ENCODE results near the gene RNF130.

The RNF130 gene

GRCh38 chr5:180071531-180072255, at the start of gene RNF130:
Gene RNF130, minus strand, starts transcription at chr5:180071759. Its CDS starts 57 bp downstream, at chr5:180071702.
- DNase-seq = peak; percentile 73

- DNase-seq = no peak
Observed at GRCh38 chr5:180120237-180121101, 48.9 kb upstream of the RNF130 start.

DNA sequence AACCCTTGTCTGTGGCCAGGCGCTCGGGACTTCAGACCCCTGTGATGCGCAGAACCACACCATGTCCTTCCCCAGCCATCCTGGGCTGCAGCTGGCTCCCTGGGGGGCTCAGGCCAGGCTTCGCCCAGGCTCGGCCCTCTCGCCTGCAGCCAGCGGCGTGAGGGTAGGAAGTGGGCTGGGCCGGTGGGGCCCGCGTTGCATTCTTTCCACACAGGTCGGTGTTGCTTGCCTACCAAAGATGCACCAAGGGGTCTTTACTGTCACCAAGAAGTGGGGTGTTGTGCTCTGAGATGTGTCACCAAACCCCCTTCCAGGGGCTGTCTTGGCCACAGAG, 48.3 kb upstream of the RNF130 start:
- no peak for DNase-seq

DNA sequence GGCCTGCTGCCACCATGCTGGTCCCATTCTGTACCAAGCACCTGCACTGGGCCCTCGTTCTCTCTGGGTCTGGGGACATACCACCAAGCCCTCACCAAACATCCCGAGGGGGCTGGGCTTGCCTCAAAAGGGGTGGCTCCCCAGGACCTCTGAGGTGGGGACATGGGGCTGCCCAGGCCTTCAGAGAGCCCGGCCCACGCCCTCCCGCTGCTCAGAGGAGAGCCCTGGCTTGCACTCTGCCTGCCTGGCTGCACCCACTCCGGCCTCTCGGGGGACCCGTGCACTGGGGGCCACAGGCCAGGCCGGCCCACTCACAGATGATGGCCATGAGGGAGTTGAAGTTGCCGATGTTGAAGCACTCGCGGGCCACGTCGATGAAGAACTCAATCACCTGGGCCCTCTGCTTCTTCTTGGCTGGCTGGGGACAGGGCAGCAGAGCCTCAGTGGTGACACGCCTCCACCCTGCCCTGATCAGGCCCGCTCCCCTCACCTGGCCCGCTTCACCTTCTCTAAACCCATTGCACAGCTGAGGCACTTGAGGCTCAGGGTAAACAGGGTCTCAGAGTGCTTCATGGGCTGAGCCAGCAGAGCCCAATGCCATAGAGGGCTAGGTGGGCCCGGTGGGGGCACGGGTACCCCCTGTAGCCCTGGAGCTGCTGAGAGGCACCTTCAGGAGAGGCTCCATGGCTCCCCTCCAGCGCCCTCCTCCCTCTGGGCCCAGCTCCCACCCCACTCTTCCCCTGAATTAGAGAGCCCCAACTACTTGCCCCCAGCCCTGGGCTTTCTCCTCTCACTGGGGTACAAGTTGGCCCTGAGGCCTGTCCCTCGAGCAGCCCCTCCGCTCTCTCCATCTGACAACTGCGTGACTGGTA, 47.7 kb upstream of the RNF130 start:
- DNase-seq = no peak

DNA sequence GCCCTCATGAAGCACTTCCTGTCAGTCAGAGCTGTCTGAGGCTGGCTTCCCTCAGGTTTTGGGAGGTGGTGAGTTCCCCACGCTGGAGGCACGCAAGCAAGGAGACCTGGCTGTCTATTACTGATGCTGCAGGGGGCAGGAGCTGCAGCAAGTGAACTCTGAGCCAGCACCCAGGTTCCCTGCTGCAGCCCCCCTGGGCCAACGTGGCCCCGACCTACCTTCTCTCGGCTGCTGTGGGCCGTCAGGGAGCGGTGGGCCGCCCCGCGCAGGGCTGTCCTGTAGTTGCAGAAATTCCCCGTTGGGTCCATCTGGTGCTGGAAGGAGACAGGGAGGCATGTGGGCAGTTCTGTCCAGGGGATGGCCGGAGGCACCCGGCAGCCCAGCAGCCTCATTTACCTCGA, 46.8 kb upstream of the RNF130 start:
- no peak for DNase-seq

DNA sequence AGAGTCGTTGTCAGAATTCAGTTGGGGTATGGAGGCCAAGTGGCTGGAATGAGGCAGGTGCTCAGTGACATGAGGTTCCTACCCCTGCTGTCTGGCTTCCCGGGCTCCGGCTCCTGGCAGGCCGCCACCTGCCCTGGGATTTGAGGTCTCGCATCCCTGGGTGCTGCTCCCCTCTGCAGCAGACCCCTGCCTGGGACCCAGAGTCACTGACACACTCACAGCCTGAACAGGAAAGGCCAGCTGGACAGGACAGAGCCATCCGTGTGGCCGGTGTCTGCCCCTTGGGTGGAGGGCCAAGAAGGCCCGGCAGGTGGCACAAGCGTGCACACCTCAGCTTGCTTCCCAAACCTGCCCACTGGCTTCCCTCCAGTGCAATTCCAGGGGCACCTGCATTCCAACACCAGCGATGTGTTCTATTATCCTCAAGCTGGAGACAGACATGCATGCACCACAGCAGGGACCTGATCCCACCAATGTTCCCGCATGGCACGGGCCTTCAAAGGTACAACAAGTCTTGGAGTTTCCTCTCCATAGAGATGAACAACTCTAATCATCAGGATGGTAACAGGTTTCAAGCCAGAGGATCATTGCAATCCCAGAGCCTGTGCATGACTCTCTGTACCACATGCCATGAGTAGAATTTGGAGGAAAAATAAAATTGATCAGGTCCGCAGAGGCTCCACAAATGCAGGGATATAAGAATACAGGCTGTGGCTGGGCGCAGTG, 45.6 kb upstream of the RNF130 start:
- no peak for DNase-seq

- no peak for DNase-seq
Observed at GRCh38 chr5:180116077-180116999, 44.8 kb upstream of the RNF130 start.

DNA sequence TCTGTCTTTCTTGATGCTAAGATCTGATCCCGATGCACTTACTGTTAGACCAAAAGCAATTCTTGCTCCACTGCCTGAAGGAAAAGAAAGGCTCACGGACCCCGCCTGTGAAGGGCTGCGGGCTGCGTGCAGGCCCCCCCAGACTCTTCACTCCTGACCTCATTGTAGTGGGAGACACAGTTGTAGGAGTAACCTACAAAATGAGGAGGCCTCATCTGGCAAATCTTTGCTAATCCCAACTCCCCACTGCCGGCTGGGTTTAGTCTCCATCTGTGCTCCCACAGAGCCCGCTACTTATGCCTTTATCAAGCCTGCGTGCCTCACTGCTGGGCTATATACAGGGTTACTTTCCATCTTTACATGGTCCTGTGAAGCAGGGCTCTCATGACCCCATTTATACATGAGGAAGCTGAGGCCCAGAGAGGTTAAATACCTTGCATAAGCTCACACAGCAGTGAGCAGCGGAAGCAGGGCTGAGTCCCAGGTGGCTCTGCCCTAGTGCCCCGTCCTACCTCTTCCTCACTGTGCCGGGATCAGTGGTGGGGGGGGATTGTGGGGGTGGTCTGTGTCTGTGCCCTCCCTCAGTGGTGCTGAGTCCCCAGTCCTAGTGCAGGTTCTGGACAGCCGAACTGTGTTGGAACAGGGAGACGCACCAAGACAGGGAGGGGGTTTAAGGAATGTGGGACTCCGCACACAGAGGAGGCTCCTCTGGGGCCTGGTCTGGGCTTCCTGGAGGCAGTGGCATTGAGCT, 43.9 kb upstream of the RNF130 start:
- DNase-seq = no peak

DNA sequence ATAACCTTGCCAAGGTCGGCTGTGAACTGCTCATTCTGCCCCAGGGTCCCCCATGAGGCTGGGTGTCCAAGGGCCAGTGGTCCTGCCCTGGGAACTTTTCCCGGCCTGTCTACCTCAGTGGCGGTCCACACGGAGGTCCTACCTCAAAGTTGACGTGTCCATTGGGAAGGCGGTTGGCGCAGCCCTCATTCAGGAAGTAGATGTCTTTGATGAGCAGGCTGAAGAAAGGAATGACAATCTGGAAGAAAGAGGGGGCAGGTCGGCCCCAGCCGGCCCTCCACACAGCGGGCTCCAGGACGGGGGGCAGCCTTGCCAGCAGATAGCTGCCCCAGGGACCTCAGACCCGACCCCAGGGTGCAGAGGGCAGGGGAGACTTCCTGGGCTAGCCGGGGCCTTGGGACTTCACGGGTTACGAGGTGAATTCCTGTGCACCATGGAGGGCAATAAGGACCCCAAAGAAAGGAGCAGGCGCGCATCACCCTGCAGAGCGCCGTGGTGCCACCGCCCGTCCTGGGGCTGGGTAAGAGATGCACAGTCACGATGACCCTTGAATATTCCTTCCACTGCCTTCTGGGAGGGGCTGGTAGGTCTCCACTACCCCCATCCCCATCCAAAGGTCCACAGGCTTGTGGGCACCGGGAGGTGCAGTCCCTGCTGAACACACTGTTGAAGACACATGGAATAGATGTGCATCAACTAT, 42.9 kb upstream of the RNF130 start:
- no peak for DNase-seq

DNA sequence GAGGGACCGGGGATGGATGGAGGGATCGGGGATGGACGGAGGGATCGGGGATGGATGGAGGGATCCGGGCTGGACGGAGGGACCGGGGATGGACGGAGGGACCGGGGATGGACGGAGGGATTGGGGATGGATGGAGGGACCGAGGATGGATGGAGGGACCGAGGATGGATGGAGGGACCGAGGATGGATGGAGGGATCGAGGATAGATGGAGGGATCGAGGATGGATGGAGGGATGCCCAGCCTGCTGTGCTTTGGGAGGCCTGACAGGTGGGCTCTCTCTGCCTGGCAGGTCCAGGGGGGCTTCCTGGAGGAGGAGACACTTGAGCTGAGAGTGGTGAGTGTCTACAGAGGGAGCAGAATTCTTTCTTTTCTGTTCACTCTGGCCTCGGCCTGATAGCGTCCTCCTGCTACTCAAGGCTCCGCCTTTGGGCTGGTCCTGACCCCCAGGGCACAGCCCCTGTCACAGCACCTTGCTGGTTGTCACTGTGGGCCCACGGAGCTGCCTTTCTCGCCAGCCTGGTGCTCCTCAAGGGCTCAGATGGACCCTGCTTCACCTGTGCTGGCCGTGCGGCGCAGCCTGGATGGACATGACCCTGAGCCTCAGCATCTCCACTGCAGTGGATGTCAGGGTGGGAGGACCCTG, 42.2 kb upstream of the RNF130 start:
- no peak for DNase-seq

DNA sequence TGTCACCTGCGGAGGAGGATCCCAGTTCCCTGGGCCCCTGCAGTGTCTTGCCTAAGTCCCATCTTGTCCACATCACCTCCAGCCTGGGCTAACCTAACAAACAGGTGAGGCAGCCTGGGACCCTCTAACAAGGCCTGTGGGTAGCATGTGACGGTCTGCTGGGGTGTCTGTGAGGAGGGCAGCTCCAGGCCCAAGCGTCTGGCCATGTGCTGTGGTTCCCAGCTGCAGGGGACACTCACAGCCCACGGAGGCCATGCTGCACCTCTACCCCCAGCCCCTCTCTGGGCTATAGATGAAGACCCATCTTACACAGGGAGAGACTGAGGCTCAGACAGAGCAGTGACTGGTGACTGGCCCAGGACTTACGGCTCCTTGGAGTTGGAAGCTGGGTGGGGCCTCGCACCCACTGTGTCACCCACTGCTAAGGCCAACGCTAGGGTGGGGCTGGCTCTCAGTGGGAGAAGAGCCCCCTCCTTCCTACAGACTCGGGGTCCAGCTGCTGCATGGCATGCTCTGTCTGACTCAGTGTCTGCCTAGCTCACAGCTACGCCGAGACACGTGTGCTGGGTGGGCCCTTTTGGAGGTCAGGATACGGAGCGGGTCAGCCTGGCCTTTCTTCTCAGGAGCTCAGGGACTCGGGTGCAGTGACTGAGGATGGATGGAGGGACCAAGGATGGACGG, 40.8 kb upstream of the RNF130 start:
- no peak for DNase-seq

- no peak for DNase-seq
Observed at GRCh38 chr5:180111273-180112002, 39.9 kb upstream of the RNF130 start.

DNA sequence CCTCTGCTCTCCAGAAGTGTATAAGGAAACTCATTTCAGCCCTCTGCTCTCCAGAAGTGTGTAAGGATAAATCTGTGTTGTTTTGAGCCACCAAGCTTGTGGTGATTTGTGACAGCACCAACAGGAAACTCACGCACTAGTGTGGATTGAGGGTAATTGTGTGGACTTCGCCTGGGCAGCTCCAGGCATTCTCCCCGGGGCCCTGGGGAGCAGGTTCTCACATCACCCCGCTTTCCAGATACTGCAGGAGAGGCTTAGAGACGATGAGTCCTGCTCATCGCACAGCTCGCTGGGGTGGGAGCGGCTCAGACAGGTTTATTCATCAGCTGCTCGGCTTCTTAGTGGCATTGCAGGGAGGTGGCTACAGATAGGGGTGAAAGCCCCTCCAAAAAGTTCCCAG, 38.4 kb upstream of the RNF130 start:
- no peak for DNase-seq

DNA sequence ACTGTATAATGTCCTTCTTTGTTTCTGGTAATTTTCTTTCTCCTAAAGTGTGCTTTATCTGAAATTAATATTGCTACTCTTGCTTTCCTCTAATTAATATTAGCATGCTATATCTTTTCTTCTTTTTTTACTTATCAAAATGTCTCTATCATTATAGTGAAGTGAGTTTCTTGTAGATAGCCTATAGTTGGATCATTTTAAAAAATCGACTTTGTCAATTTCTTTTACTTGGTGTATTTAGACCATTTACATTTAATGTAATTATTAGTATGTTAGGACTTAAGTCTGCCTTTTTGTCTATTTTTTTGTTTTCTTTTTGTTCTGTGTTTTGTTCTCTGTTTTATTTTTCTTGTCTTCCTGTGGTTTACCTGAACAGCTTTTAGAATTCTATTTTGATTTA, 35.4 kb upstream of the RNF130 start:
- no peak for DNase-seq

GRCh38 chr5:180105827-180106312, 34.3 kb upstream of the RNF130 start:
- no peak for DNase-seq

GRCh38 chr5:180104168-180104530, 32.6 kb upstream of the RNF130 start:
- DNase-seq = no peak

- DNase-seq = no peak
Observed at GRCh38 chr5:180103487-180104167, 32.1 kb upstream of the RNF130 start.

- DNase-seq = no peak
Observed at GRCh38 chr5:180102636-180103035, 31.1 kb upstream of the RNF130 start.

Data from activated T-cell treated with anti-CD3 and anti-CD28 coated beads for 4 hours (primary cell).